Raji (cell line): ENCODE data around the gene KIRREL1.

Source experiments
- POLR2A ChIP-seq: IDR thresholded peaks from 2 replicates; pipeline ENCODE4 v1.6.1; 2011; ENCODE audit warnings: low read depth, low read length, control low read depth; ENCODE audit not compliant: insufficient read depth

The KIRREL1 gene

DNA sequence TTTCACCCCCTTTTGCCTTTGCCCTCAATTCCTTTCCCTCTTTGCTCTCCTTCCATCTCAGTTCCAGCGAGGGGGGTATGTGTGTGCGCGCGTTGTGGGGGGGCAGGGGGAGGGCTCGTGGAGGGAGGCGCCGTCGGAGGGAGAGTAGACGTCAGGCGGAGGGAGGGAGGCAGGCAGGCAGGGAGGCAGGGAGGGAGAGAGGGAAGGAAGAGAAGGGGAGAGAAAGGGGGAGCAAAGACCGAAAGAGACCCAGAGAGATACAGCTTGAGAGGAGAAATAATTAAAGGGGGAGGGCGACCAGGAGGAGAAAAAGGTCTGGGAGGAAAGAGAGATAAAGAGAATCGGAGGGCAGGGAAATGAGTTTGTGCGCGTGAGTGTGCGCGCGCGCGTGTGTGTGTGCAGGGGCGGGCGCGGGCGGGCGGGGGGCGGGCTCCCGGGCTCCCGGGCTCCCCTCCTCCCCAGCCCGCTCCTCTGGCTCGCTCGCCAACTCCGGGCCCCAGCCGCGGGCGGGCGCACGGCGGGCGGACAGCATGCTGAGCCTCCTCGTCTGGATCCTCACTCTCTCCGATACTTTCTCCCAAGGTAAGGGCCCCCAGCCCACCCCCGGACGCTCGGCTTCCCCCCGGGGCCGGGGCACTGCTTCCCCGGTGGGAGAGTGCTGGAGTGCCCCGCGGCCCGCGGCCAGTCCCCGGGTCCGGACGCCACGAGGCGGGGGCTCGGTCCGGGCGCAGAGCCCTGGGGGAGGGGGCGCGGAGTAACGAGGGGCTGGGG lies at the start of gene KIRREL1:
KIRREL1 (plus strand) TSS at position 499 of the 771 bp plus-strand sequence; CDS start at position 531, 32 bp downstream.
- TF ChIP-seq POLR2A = no peak

DNA sequence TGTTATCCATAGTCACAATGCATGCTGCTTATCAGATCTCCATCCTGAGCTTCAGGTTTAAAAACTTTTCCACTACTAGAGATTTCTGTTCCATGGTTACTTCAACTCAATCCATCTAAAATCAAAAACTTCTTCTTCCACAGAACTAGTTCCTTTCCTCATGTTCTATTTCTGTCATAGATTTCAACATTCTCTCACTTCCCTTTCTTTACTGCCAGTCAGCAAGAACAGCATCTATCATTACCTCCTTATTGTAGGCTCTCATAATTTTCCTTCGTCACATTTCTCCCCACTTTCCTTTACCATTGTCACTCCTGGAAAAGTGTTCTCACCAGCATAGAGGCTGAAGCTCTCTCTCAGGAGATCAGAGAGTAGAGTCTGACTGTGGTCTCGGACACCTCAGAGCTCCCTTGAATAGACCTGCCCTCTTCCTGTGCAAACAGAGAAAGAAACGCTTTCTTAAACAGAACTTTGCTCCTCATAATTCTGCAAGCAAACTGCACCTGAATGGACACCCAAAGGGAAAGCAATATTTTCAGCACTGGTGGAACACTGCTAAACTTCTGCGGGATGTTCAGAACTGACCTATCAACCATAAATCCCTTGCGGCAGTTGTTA lies 48.7 kb upstream of the KIRREL1 start:
- TF ChIP-seq POLR2A = no peak

DNA sequence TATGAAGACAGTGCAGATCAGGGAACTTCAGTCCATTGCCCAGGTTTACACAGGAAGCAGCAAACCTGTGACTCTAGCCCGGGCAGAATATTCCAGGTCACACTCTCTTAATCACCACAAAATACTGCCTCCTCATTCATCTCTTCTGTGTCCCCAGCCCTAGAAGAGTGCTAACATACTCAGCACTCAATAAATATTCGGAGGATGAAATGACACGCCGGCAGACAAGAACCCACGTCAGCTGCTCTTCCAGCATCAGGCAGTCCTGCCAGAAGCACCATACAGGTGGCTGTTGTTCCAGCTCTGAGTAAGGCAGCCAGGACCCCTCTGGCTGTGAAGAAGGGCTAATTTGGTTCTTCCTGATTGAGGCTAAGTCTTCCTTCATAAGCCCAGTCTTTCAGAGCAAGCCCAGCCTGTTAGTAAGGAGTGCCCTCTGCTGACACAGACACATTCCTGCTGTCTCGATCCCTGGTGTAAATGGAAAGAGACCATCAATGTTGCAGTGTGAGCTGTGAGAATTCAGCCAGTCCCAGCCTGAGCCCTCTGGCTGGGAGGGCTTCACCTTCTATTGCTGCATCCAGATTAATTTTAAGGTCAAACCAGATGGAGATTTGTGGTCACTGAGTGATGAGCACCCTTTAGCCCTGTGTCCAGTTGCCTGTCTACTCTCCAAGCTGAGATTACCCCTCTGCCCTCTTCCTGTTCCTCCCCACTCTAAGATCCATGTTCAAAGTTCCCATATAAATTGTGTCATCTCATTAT lies 45.0 kb upstream of the KIRREL1 start:
- TF ChIP-seq POLR2A = no peak

DNA sequence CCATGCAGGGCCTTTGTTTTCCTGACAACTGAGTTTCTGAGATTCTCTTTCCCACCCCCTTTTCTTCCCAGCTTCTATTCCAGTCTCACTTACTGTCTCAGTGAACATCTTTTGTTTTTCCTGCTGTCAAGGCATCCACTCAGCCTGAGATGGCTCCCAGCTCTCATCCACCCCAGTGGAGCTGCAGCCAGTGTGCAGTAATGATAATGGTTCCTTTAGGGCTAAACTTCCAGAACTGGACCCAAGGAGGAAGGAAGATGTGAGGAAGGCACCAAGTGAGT lies 44.4 kb upstream of the KIRREL1 start:
- no peak for TF ChIP-seq POLR2A

DNA sequence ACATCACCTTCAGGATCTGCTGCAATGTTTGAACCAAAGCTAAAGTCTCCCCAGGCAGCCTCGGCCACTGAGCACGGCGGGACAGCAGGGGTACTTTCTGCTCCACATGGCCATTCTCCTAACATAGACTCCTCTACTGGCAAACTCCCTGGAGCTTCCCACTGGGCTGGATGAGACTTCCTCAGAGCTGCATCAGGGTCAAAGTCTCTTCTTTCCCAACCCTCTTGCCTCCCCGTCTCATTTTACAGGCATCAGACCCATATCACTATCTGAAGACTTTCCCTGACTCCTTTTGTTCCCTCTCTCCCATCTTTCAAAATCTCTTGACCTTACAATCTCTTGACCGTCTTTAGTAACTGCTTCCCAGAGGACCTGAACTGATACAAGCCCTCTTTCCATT lies 42.2 kb upstream of the KIRREL1 start:
- no peak for TF ChIP-seq POLR2A

DNA sequence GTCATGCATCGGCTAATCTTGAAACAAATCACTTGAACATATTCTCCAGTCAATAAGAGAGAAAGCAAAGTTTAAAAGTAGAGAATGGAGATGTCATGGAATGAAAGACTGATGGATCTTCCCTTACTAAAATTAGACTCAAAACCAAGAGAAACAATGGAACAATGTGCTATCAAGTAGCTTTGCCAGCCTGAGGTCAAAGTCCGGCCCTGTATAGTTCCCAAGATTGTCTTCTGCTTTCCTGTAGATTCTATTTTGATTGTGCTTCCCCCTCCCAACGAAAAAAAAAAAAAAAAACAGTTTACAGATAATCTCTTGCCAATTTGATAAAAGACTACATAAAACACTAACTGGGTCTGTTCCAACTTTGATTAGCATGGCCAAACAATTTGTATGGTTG lies 40.8 kb upstream of the KIRREL1 start:
- no peak for TF ChIP-seq POLR2A

DNA sequence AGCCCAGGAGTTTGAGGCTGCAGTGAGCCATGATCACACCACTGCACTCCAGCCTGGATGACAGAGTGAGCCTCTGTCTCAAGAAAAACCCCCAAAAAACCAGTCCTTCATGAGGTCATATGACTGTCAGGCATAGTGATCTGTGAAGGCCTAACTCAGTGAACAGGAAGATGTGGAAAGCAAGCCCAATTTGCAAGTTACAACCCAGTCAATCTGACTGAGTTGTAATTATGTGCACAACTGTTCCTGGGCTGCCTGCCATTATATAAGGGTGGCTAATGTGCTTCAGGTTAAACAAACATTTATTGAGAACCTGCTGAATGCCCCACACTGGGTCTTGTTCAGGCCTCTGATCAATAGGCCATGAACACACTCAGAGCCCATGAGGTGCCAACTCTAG lies 38.2 kb upstream of the KIRREL1 start:
- TF ChIP-seq POLR2A = no peak

DNA sequence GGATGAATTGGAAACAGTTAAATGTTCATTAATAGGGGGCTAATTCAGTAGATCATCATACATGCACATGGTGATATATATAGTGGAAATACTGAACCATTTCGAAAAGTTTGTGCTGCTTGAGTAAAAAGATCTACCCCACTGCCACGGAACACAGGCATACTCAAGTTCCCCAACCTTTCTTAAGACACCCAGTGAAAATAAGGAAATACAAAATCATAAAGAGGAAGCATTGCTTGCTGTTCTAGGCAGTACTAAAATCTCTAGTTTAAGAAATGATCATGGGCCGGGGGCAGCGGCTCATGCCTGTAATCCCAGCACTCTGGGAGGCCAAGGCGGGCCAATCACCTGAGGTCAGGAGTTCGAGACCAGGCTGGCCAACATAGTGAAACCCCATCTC lies 37.6 kb upstream of the KIRREL1 start:
- TF ChIP-seq POLR2A = no peak

DNA sequence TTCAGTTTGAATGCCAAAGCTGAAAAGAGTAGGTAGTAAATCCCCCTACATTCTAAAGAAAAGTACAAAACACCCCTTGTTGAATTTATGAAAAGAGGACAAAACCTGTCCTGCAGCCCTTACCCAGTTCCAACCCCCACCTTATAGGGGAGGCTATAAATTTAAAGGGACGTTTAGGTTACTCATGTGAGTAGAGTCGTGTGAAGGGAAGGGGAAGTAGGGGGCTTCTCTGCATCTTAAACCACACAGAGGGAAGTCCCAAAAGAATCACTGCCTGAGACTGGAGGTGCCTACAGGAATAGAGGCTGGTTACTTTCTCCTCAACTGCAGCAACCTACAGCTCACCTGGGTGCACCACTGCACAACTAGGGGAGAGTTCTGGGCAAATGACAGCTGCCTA lies 36.7 kb upstream of the KIRREL1 start:
- TF ChIP-seq POLR2A = no peak

DNA sequence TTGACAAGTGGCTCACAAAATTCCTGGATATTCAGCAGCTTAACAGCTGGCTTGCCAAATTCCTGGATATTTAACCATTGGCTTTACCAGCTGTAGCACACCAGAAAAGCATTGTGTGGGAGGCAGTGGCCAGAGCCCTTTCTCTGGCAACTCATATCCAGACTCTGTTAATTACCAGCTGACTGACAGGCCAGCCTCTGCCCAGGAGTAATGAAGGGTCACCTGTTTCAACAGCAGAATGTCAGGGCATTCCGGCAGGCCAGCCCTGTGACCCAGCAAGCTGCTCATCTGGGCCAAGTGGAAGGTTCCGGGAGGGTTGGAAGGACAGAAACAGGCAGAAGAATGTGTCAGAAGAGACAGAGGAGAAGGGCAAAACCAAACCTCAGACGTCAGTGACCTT lies 35.2 kb upstream of the KIRREL1 start:
- no peak for TF ChIP-seq POLR2A

DNA sequence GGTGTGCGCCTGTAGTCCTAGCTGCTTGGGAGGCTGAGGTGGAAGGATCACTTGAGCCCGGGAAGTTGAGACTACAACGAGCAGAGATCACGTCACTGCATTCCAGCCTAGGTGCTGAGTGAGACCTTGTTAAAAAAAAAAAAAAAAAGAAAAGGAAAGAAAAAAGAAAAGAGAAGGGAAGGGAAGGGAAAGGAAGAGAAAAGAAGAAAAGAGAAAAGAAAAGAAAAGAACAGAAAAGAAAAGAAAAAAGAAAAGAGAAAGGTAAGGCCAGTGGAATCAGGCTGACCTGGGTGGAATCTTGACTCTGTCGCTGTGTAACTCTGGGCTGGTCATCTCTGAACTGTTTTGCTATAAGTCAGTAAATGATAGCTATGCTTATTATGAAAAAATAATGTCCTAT lies 33.7 kb upstream of the KIRREL1 start:
- no peak for TF ChIP-seq POLR2A

DNA sequence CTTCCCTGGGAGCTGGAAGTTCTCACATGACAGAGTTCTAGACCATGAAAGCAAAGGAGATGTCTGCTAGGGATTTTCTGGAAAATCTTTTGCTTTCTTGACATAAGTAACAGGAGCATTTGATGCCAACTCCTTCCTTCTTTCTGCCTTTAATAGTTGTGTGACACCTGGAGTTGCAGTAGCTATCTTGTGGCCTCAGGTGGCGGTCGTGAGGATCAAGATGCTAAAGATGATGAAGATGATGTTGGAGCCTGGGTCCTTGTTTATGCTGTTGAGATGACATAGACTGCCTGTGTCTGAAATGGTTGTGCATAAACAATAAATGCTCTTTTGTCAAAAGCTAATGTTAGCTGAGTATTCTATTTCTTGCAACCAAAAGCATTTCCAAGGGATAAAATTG lies 32.7 kb upstream of the KIRREL1 start:
- TF ChIP-seq POLR2A = no peak

DNA sequence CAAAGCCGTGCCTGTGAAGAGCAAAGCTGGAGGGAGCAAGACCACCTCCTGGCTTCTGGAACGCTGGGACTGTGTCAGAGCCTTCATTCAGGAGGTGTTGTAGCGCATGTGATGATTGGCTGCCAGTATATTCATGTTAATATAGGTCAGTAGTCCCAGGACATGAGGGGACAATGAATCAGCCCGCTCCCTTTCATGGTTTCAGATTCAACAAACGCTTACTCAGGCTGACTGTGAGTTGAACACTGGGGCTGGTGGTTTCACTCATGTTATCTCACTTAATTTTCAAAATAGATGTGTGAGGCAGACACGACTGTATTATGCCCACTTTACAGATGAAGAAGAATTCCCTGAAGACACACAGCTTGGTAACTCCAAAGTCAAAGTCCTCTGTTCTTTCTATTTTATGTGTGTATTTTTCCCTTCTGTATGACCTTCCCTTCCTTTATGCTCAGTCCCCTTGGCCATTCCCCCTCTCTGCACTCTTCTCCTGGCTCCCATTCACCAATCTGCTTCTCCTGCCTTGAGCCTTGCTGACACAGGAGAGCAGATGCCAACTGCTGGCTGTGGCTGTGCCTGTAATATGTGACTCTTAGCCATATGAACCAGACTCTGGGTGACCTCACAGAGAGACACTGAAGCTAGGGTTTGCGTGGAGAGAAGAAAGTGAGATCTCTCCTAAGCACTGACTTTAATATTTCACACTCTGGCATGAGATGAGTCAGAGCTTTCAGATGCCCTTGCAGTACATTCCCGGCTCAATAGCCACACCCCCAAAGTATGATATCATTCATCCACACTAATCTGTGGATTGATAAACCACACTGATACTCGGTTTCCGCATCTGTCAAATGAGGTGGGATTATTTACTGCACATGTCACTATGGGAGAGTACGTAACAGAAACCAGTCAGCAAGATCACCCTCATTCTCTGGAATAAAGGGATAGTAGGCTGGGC lies 31.4 kb upstream of the KIRREL1 start:
- TF ChIP-seq POLR2A = no peak

DNA sequence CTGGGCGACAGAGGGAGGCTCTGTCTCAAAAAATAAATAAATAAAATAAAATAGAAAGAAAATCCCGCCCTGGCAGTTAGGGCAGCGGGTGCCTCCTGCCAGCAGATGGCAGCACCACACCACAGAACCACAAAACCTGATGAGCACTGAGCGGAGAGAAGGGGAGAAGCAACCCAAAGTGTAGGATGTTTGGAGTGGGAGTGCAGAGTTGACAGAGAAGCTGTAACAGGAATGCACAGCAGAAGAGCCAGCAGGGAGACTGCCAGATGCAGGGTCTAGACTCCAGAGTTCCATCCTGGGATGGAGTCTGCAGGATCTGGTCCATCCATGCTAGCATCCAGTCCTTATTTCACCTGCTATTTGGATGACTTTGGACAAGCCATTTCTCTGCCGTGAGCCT lies 29.7 kb upstream of the KIRREL1 start:
- no peak for TF ChIP-seq POLR2A

DNA sequence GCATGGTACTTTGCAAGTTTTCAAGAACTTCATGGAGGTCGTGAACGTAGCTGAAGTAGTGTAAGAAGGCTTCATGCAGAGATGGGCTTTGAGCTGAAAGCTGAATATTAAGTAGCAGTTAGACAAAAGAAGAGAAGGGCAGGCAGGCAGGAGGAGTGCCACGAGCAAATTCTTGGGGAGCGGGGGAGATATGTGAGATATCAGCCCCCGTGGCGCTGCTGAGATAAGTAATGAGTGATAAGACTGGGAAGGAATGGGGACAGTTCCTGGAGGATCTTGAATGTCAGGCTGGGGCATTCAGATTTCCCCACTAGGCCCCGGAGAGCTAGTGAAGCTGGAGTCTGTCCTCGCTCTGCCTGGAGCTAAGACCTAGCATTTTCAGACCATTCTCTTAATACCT lies 27.9 kb upstream of the KIRREL1 start:
- TF ChIP-seq POLR2A = no peak
